NB4 (cell line): ENCODE results near the gene WBP2NL.

Experiments used
- DNase-seq: peaks from one replicate; pipeline ENCODE4 v3.0.0; 2010; ENCODE audit warnings: low read depth
- H3K4me3 ChIP-seq: one replicate; pipeline ENCODE4 v1.5.1; 2011; ENCODE audit warnings: mild to moderate bottlenecking, low read depth, low read length, moderate library complexity
- CTCF ChIP-seq: IDR thresholded peaks from one replicate; pipeline ENCODE4 v1.5.1; 2012; ENCODE audit warnings: low read depth, low read length
- MAX ChIP-seq: IDR thresholded peaks from 2 replicates; pipeline ENCODE4 v1.6.1; 2011; ENCODE audit warnings: low read depth, low read length
- MYC ChIP-seq: IDR thresholded peaks from 2 replicates; pipeline ENCODE4 v1.6.1; 2011; ENCODE audit warnings: low read depth, low read length
- POLR2A ChIP-seq: IDR thresholded peaks from 2 replicates; pipeline ENCODE4 v1.6.1; 2011; ENCODE audit warnings: mild to moderate bottlenecking; ENCODE audit not compliant: insufficient read length; ENCODE audit errors: extremely low read depth

The WBP2NL gene

GRCh38 chr22:41995211-41995610 is 3.4 kb upstream of the WBP2NL start:
- DNase-seq = no peak
- no peak for TF ChIP-seq CTCF
- no peak for TF ChIP-seq MYC
- no peak for TF ChIP-seq POLR2A
- TF ChIP-seq MAX = no peak
- H3K4me3 ChIP-seq = no peak overlapping the region

- H3K4me3 ChIP-seq = no peak overlapping the region
- DNase-seq = no peak
- TF ChIP-seq CTCF (no peak), MAX (no peak), POLR2A (no peak), MYC (no peak)
Observed at GRCh38 chr22:41996826-41997225, 1.8 kb upstream of the WBP2NL start.

GRCh38 chr22:42000466-42000865 is 1.9 kb downstream of the WBP2NL start:
- no peak overlapping the region for H3K4me3 ChIP-seq
- no peak for DNase-seq
- no peak for TF ChIP-seq MYC
- no peak for TF ChIP-seq POLR2A
- no peak for TF ChIP-seq CTCF
- no peak for TF ChIP-seq MAX

GRCh38 chr22:42001121-42001520 is 2.5 kb downstream of the WBP2NL start:
- no peak for TF ChIP-seq MYC
- TF ChIP-seq MAX = no peak
- no peak for TF ChIP-seq CTCF
- no peak for TF ChIP-seq POLR2A
- H3K4me3 ChIP-seq = no peak overlapping the region
- no peak for DNase-seq

- no peak for DNase-seq
- TF ChIP-seq MAX (no peak), MYC (no peak)
- H3K4me3 ChIP-seq = no peak overlapping the region
Observed at GRCh38 chr22:42001706-42002105, 3.1 kb downstream of the WBP2NL start.

- no peak overlapping the region for H3K4me3 ChIP-seq
- DNase-seq = no peak
- no peak for TF ChIP-seq MYC
Observed at GRCh38 chr22:42007922-42008321, 9.3 kb downstream of the WBP2NL start.

- DNase-seq = no peak
- TF ChIP-seq MYC (no peak), MAX (no peak), POLR2A (no peak), CTCF (no peak)
- H3K4me3 ChIP-seq = no peak overlapping the region
Observed at GRCh38 chr22:42010778-42011177, 12.2 kb downstream of the WBP2NL start.
